ENCODE measurements around the gene JARID2. TPM values are rescaled to one million over a fixed set of nuclear protein-coding genes. Genes with fewer than 3 reads are reported as not detected.

JARID2 gene
- total and polyA plus RNA-seq, 10 of the 15 experiments (the other 5 are each of a cell fraction or from before 2014, with no cell fraction given) = 4.2 to 21.6 (median 11.7) TPM

- TF ChIP-seq ZNF592 (IDR thresholded peaks at IDR 0.05) (no peak), WRNIP1 (IDR thresholded peaks at IDR 0.05; ENCODE audit: borderline replicate concordance, low read depth, low read length) (no peak), HDAC6 (IDR thresholded peaks at IDR 0.05; ENCODE audit: unreplicated experiment) (no peak)
These were observed 91.2 kb downstream of the JARID2 start (continued) for GRCh38 chr6:15336900-15337560.

GRCh38 chr6:15337582-15337981 lies 91.7 kb downstream of the JARID2 start:
- intact Hi-C loops (cut with micrococcal nuclease; ENCODE audit: unreplicated experiment) (no loop called here), in situ Hi-C loops (cut with MboI) (no loop called here)
- H3K4me2 ChIP-seq (ENCODE audit: control insufficient read depth, insufficient read depth) = peak overlapping the region; percentile 69
- BruUV-seq (replicated peaks) = no TSS peak
- no peak for FAIRE-seq
- no peak overlapping the region for H3K27ac ChIP-seq (ENCODE audit: control insufficient read depth, insufficient read depth)
- no peak overlapping the region for H2AFZ ChIP-seq (ENCODE audit: control insufficient read depth, low read depth, low read length)
- DNase-seq (ENCODE audit: low read depth, low spot score) = no peak
- peaks cover 93% of the 10 kb centered on the region for H3K79me2 ChIP-seq (ENCODE audit: control insufficient read depth, insufficient read depth, low read length)
- no peaks in the 10 kb centered on the region for H3K9me3 ChIP-seq (replicated peaks; ENCODE audit: control insufficient read depth, insufficient read depth, low read length)
- TF ChIP-seq MTA3 (IDR thresholded peaks at IDR 0.05; ENCODE audit: borderline replicate concordance, low read length) (no peak), CREM (IDR thresholded peaks at IDR 0.05; ENCODE audit: low read depth) (no peak), MYC (IDR thresholded peaks at IDR 0.05; ENCODE audit: insufficient read depth, insufficient read length, insufficient replicate concordance, low read length, severe bottlenecking) (no peak), RAD21 (IDR thresholded peaks at IDR 0.05; ENCODE audit: insufficient read depth, low read depth, low read length) (peak; percentile 47; the same call in 1 of the 2 replicates)
- TF ChIP-seq, protein P1, sequence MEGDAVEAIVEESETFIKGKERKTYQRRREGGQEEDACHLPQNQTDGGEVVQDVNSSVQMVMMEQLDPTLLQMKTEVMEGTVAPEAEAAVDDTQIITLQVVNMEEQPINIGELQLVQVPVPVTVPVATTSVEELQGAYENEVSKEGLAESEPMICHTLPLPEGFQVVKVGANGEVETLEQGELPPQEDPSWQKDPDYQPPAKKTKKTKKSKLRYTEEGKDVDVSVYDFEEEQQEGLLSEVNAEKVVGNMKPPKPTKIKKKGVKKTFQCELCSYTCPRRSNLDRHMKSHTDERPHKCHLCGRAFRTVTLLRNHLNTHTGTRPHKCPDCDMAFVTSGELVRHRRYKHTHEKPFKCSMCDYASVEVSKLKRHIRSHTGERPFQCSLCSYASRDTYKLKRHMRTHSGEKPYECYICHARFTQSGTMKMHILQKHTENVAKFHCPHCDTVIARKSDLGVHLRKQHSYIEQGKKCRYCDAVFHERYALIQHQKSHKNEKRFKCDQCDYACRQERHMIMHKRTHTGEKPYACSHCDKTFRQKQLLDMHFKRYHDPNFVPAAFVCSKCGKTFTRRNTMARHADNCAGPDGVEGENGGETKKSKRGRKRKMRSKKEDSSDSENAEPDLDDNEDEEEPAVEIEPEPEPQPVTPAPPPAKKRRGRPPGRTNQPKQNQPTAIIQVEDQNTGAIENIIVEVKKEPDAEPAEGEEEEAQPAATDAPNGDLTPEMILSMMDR (IDR thresholded peaks at IDR 0.05 in 2 of 3, conservative IDR thresholded peaks at IDR 0.05 in 1 of 3; ENCODE audit: control insufficient read depth in 2 of 3, extremely low read depth in 1 of 3, insufficient read depth in 1 of 3, low read depth in 3 of 3, low read length in 3 of 3) = 0 out of 6 replicates have a peak, but pooled peaks of 1 of the 3 experiments have one; percentile 10
- no peaks in the 10 kb centered on the region; a peak in 1 of 4 replicates for H3K36me3 ChIP-seq (ENCODE audit: control insufficient read depth in 2 of 2, insufficient read depth in 2 of 2, low read length in 1 of 2)
- H4K20me1 ChIP-seq (ENCODE audit: control insufficient read depth, insufficient read depth) = no peaks in the 10 kb centered on the region
- H3K4me3 ChIP-seq = no peak overlapping the region
- no peaks in the 10 kb centered on the region for H3K27me3 ChIP-seq (replicated peaks in 1 of 2; ENCODE audit: control insufficient read depth in 2 of 2, insufficient read depth in 2 of 2, low read length in 1 of 2)
- no peak for ATAC-seq
- 95% methylated on average over 3 of the region's 3 CpGs for WGBS (ENCODE audit: insufficient coverage, insufficient replicate concordance, low lambda C conversion rate, missing lambda C conversion rate)
- H3K9ac ChIP-seq (ENCODE audit: control insufficient read depth, insufficient read depth, low read length) = no peak overlapping the region; the same call in 1 of the 2 replicates
- POLR2A ChIA-PET = no interaction called here
- CTCF ChIA-PET = no interaction called here
- H3K4me1 ChIP-seq (ENCODE audit: control insufficient read depth, insufficient read depth, low read length) = peaks cover 60% of the 10 kb centered on the region
- SMC1A ChIA-PET (ENCODE audit: uncharacterized antibody, unreplicated experiment) = interaction anchor here (0.6 to 1.7 kb wide), 5 partner anchors 8 to 119 kb away, joined by 3 to 6 read pairs (median 4); no protein-coding TSS in a partner anchor
- RAD21 ChIA-PET (ENCODE audit: unreplicated experiment) = no interaction called here
